Left lung (tissue), 14 donors: ENCODE results near the gene INPPL1. TPM values are rescaled to one million over a fixed set of nuclear protein-coding genes. Genes with fewer than 3 reads are reported as not detected.

Experiments
- ATAC-seq: fragments of 200-7000 bp; cut with Tn5 transposase; one replicate; pipeline ENCODE4 v1.9.1; 2020; ENCODE audit warnings: moderate library complexity
- DNase-seq, 4 donors: peaks; one replicate each; pipeline ENCODE4 v3.0.0-alpha.2; 2013 to 2020
- H3K27ac ChIP-seq, 2 donors: fragments of 200-600 bp; sonication (generic) in 1 of 2; one replicate each; pipeline versions ENCODE4 v1.5.0 to v1.8.0; 2020 to 2021
- H3K27me3 ChIP-seq, 2 donors: fragments of 200-600 bp; sonication (generic) in 1 of 2; one replicate each; pipeline versions ENCODE4 v1.5.0 to v1.8.0; 2020 to 2021
- H3K36me3 ChIP-seq, 2 donors: fragments of 200-600 bp; sonication (generic) in 1 of 2; one replicate each; pipeline versions ENCODE4 v1.5.0 to v1.8.0; 2020 to 2021
- H3K4me1 ChIP-seq, 2 donors: fragments of 200-600 bp; one replicate each; pipeline ENCODE4 v1.8.0; 2021
- H3K4me3 ChIP-seq, 2 donors: fragments of 200-600 bp; sonication (generic) in 1 of 2; one replicate each; pipeline versions ENCODE4 v1.5.0 to v1.8.0; 2020 to 2021; ENCODE audit warnings: mild to moderate bottlenecking in 1 of 2
- H3K9me3 ChIP-seq, 2 donors: fragments of 200-600 bp; sonication (generic) in 1 of 2; one replicate each; pipeline versions ENCODE4 v1.5.0 to v1.8.0; 2020 to 2021
- intact Hi-C, 2 donors: fragments of 100-400 bp; cut with DNase I; formaldehyde crosslinking; loops; one replicate each; pipeline versions ENCODE4 v1.11.2 to v1.14.2; 2022
- long read RNA-seq, 12 donors: library from polyadenylated mRNA in 2 of 12; unstranded in 2 of 12; transcript quantifications; one replicate each; pipeline ENCODE4 v2.0.0 and lab custom pipeline, GENCODE V29; 2019 to 2026
- polyA plus RNA-seq, 6 donors: library from polyadenylated mRNA; unstranded; fragments of 120-200 nt; gene quantifications; one replicate each; pipeline ENCODE4 v1.2.1, GENCODE V29; 2013; ENCODE audit not compliant: insufficient read length in 6 of 6
- total RNA-seq, 2 donors: library from RNA; stranded (reverse); fragmentation: NEBNext Ultra II Directional; extraction: Animal tissue kit (Norgen Biotek cat#: 25700); gene quantifications; one replicate each; pipeline ENCODE4 v1.2.1, GENCODE V29; 2021
- TF ChIP-seq, protein P1 (sequence below), 2 donors: fragments of 200-600 bp; sonication (generic) in 1 of 2; IDR thresholded peaks; one replicate each; pipeline versions ENCODE4 v1.5.0 to v1.8.0; 2021; ENCODE audit warnings: antibody characterized with exemption in 2 of 2
- donor health status: DM: no; HTN: yes; CAD: no.
- donor health status: DM: no; HTN: no; CAD: no.

The INPPL1 gene, protein sequence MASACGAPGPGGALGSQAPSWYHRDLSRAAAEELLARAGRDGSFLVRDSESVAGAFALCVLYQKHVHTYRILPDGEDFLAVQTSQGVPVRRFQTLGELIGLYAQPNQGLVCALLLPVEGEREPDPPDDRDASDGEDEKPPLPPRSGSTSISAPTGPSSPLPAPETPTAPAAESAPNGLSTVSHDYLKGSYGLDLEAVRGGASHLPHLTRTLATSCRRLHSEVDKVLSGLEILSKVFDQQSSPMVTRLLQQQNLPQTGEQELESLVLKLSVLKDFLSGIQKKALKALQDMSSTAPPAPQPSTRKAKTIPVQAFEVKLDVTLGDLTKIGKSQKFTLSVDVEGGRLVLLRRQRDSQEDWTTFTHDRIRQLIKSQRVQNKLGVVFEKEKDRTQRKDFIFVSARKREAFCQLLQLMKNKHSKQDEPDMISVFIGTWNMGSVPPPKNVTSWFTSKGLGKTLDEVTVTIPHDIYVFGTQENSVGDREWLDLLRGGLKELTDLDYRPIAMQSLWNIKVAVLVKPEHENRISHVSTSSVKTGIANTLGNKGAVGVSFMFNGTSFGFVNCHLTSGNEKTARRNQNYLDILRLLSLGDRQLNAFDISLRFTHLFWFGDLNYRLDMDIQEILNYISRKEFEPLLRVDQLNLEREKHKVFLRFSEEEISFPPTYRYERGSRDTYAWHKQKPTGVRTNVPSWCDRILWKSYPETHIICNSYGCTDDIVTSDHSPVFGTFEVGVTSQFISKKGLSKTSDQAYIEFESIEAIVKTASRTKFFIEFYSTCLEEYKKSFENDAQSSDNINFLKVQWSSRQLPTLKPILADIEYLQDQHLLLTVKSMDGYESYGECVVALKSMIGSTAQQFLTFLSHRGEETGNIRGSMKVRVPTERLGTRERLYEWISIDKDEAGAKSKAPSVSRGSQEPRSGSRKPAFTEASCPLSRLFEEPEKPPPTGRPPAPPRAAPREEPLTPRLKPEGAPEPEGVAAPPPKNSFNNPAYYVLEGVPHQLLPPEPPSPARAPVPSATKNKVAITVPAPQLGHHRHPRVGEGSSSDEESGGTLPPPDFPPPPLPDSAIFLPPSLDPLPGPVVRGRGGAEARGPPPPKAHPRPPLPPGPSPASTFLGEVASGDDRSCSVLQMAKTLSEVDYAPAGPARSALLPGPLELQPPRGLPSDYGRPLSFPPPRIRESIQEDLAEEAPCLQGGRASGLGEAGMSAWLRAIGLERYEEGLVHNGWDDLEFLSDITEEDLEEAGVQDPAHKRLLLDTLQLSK
- total RNA-seq (100 to 1,000 TPM; 159 to 201 TPM), polyA plus RNA-seq (100 to 1,000 TPM; 140 to 218 (median 165) TPM)
- long read RNA-seq, donor 1, full-length matches to known transcripts = 7 of 64 reads
- long read RNA-seq, donor 1, partial matches to known transcripts = 57 of 64 reads
- long read RNA-seq, donor 1, other reads (novel, unspliced or antisense) = 0 of 64 reads
- long read RNA-seq, donor 2, partial matches to known transcripts = 27 of 33 reads
- long read RNA-seq, donor 2, other reads (novel, unspliced or antisense) = 0 of 33 reads
- long read RNA-seq, donor 3, full-length matches to known transcripts = 3 of 59 reads
- long read RNA-seq, donor 3, partial matches to known transcripts = 56 of 59 reads
- long read RNA-seq, donor 3, other reads (novel, unspliced or antisense) = 0 of 59 reads
- long read RNA-seq, donor 4, partial matches to known transcripts = 4 of 8 reads
- long read RNA-seq, donor 4, other reads (novel, unspliced or antisense) = 4 of 8 reads
- long read RNA-seq, donor 5, partial matches to known transcripts = 20 of 24 reads
- long read RNA-seq, donor 5, other reads (novel, unspliced or antisense) = 0 of 24 reads
- long read RNA-seq, donor 6, full-length matches to known transcripts = 5 of 67 reads
- long read RNA-seq, donor 6, partial matches to known transcripts = 62 of 67 reads
- long read RNA-seq, donor 6, other reads (novel, unspliced or antisense) = 0 of 67 reads
- long read RNA-seq, donor 7, full-length matches to known transcripts = 8 of 97 reads
- long read RNA-seq, donor 7, partial matches to known transcripts = 89 of 97 reads
- long read RNA-seq, donor 7, other reads (novel, unspliced or antisense) = 0 of 97 reads
- long read RNA-seq, donor 8, full-length matches to known transcripts = 8 of 100 reads
- long read RNA-seq, donor 8, partial matches to known transcripts = 92 of 100 reads
- long read RNA-seq, donor 8, other reads (novel, unspliced or antisense) = 0 of 100 reads
- long read RNA-seq, donor 9 = 0 reads
- long read RNA-seq, donor 10 = 0 reads
- long read RNA-seq, donor 11, full-length matches to known transcripts = 1 of 44 reads
- long read RNA-seq, donor 11, partial matches to known transcripts = 43 of 44 reads
- long read RNA-seq, donor 11, other reads (novel, unspliced or antisense) = 0 of 44 reads
- long read RNA-seq, donor 12, full-length matches to known transcripts = 7 of 73 reads
- long read RNA-seq, donor 12, partial matches to known transcripts = 66 of 73 reads
- long read RNA-seq, donor 12, other reads (novel, unspliced or antisense) = 0 of 73 reads

DNA sequence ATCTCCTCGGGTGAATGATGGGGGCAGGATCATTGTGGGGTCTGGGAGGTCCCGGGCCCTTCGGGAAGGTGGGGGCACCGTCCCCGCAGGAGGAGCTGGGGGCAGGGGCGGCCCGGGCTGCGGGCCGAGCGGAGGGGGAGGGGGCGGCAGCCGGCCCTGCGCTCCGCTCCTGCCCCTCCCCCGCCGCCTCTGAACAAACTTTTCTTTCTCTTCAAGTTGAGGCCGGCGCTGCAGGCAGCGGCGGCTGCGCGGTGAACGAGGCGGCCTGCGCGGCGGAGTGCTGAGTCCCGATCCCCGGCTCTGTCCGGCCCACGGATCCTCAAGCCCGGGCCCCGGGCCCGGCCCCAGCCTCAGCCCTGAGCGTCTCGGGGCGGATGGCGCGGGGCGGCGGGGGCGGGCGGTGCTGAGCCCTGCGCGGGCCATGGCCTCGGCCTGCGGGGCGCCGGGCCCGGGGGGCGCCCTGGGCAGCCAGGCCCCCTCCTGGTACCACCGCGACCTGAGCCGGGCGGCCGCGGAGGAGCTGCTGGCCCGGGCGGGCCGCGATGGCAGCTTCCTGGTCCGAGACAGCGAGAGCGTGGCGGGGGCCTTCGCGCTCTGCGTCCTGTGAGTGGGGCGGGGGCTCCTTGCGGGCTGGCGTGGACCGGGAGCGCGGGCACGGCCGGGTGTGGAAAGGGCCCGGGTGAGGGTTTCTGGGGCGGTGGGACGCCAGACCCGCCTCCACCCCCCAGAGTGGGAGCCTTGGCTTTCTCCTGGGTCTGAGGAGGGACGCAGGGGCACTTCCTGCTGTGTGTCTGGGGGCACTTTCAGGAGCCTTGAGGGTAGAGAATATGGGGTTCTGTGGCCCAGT, at the start of gene INPPL1:
TSS of gene INPPL1 (plus strand) at position 204 of the 847 bp plus-strand sequence. CDS start at position 422, 218 bp downstream.
- peaks cover 13 to 44% of the 10 kb centered on the region in 2 donors for H3K4me1 ChIP-seq
- TF ChIP-seq, protein P1, sequence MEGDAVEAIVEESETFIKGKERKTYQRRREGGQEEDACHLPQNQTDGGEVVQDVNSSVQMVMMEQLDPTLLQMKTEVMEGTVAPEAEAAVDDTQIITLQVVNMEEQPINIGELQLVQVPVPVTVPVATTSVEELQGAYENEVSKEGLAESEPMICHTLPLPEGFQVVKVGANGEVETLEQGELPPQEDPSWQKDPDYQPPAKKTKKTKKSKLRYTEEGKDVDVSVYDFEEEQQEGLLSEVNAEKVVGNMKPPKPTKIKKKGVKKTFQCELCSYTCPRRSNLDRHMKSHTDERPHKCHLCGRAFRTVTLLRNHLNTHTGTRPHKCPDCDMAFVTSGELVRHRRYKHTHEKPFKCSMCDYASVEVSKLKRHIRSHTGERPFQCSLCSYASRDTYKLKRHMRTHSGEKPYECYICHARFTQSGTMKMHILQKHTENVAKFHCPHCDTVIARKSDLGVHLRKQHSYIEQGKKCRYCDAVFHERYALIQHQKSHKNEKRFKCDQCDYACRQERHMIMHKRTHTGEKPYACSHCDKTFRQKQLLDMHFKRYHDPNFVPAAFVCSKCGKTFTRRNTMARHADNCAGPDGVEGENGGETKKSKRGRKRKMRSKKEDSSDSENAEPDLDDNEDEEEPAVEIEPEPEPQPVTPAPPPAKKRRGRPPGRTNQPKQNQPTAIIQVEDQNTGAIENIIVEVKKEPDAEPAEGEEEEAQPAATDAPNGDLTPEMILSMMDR (IDR thresholded peaks at IDR 0.05) = no peak
- peak within 1 kb of the TSS; percentile 97 to 98 for H3K27ac ChIP-seq
- intact Hi-C loops = no loop called here
- H3K36me3 ChIP-seq = peaks cover 0 to 32% of the 10 kb centered on the region in 2 donors
- H3K9me3 ChIP-seq = no peaks in the 10 kb centered on the region
- H3K27me3 ChIP-seq = no peaks in the 10 kb centered on the region
- H3K4me3 ChIP-seq = peak within 1 kb of the TSS; percentile 81 to 88
- DNase-seq = peak in 3 of 4 donors; percentile 62 to 92 (median 68)
- peak; percentile 18 for ATAC-seq

DNA sequence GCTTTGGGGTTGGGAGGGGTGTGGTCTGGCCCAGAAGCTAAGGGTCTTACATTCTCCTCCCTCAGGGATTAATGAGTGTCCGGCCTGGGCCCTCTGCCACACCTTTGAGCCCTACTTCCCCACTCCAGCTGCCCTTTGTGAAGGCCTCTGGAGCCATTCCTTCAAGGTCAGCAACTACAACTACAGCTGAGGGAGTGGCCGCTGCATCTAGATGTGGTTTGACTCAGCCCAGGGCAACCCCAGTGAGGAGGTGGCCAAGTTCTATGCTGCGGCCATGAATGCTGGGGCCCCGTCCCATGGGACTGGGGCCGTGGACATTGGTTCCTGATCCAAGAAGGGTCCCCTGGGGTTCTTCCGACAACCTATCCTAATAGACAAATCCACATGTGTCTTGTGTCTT, 46.9 kb upstream of the INPPL1 start:
- intact Hi-C loops = no loop called here
- DNase-seq (no peak), ATAC-seq (no peak)
- Histone ChIP-seq H3K4me3 (no peak overlapping the region), H3K36me3 (no peaks in the 10 kb centered on the region), H3K27me3 (no peaks in the 10 kb centered on the region), H3K27ac (no peak overlapping the region), H3K9me3 (no peaks in the 10 kb centered on the region), H3K4me1 (no peaks in the 10 kb centered on the region)
- TF ChIP-seq, protein P1 (IDR thresholded peaks at IDR 0.05) = no peak

DNA sequence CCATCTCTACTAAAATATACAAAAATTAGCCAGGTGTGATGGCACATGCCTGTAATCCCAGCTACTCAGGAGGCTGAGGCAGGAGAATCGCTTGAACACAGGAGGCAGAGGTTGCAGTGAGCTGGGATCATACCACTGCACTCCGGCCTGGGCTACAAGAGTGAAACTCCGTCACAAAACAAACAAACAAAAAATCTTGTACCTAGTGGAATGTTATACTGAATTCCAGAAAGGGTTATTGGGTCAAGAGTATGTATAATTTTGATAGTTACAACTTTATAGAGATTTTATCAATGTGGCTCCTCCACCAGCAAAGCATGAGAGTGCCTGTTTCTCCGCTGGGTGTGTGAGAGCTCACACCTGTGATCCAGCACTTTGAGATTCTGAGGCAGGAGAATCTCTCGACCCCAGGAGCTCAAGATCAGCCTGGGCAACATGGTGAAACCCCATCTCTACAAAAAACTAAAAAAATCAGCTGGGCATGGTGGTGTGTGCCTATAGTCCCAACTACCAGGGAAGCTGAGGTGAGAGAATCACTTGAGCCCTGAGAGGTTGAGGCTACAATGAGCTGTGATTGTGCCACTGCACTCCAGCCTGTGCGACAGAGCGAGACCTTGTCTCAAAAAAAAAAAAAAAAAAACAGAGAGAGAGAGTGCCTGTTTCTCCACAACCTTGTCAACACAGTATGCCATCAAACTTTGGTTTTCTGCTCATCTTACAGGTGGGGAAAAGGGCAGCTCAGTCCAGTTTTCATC, 45.3 kb upstream of the INPPL1 start:
- ATAC-seq = peak; percentile 49
- H3K36me3 ChIP-seq = no peaks in the 10 kb centered on the region
- H3K4me3 ChIP-seq = no peak overlapping the region
- peaks cover 0 to 5% of the 10 kb centered on the region in 2 donors for H3K4me1 ChIP-seq
- intact Hi-C loops = no loop called here
- H3K9me3 ChIP-seq = no peaks in the 10 kb centered on the region
- no peaks in the 10 kb centered on the region for H3K27me3 ChIP-seq
- no peak for DNase-seq
- no peak overlapping the region for H3K27ac ChIP-seq
- TF ChIP-seq, protein P1 (IDR thresholded peaks at IDR 0.05) = no peak
